Right atrium auricular region (tissue), 2 donors: ENCODE measurements around the gene RAB3A. TPM values are rescaled to one million over a fixed set of nuclear protein-coding genes. Genes with fewer than 3 reads are reported as not detected.
A peak's percentile ranks its signal among the peaks of the same experiment; 100 is the strongest.

ENCODE experiments used
- DNase-seq: peaks from one replicate; pipeline ENCODE4 v3.0.0-alpha.2; 2019; ENCODE audit warnings: low spot score
- H3K27ac ChIP-seq, 2 donors: fragments of 200-600 bp; sonication (generic); 1 replicate in 1 of 2; 2 replicates in 1 of 2; pipeline ENCODE4 v1.5.1; 2016 to 2019
- H3K27me3 ChIP-seq, 2 donors: fragments of 200-600 bp; sonication (generic); one replicate each; pipeline versions ENCODE4 v1.5.1 to v1.6.0; 2017 to 2019
- H3K36me3 ChIP-seq: fragments of 200-600 bp; sonication (generic); one replicate; pipeline ENCODE4 v1.5.1; 2016
- H3K4me1 ChIP-seq, 2 donors: fragments of 200-600 bp; sonication (generic); one replicate each; pipeline versions ENCODE4 v1.5.1 to v1.6.0; 2017 to 2019
- H3K4me3 ChIP-seq, 2 donors: fragments of 200-600 bp; sonication (generic); 1 replicate in 1 of 2; 2 replicates in 1 of 2; pipeline ENCODE4 v1.5.1; 2017 to 2019; ENCODE audit warnings: mild to moderate bottlenecking in 1 of 2, moderate library complexity in 1 of 2
- H3K9me3 ChIP-seq, 2 donors: fragments of 200-600 bp; sonication (generic); one replicate each; pipeline ENCODE4 v1.5.1; 2019
- total RNA-seq, 2 donors: library from RNA; depleted of rRNA; stranded (reverse); fragments of >200 nt; gene quantifications; one replicate each; pipeline ENCODE4 v1.1.0, GENCODE V29; 2016
- TF ChIP-seq, protein P1 (sequence below), 2 donors: fragments of 200-600 bp; sonication (generic); IDR thresholded peaks; one replicate each; pipeline ENCODE4 v1.5.1; 2019; ENCODE audit warnings: antibody characterized with exemption in 2 of 2

RAB3A gene
- total RNA-seq, 2 donors from 2014 or later = 8.6 to 27.0 TPM

DNA sequence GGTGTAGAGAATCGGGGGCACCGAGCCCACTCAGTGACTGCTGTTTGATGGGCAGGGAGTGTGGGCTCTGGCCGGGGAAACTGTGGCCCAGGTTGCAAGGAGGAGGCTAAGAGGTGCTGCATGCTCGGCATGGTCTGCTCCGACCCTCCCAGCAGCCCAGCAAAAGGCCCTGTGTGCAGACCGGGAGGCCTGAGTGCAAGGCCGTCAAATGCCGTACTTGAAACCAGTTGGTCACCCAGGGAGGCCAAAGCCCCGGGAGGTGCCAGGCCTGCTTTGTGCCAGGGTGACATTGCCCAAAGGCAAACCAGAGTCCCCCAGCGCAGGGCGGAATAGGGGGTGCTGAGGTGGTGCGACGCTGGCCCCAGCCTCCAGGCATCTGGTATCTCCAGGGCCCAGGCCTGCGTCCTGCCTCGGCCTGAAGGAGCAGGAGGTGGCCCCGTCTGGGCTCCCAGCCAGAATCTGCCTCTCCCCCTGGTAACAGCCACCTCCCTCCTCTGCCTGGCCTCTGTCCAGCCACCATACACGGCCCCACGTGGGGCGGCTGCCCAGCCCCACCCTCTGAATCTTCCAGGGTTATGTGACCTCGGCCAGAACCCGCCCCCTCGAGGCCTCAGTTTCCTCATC is 46.9 kb downstream of the RAB3A start:
- TF ChIP-seq, protein P1, sequence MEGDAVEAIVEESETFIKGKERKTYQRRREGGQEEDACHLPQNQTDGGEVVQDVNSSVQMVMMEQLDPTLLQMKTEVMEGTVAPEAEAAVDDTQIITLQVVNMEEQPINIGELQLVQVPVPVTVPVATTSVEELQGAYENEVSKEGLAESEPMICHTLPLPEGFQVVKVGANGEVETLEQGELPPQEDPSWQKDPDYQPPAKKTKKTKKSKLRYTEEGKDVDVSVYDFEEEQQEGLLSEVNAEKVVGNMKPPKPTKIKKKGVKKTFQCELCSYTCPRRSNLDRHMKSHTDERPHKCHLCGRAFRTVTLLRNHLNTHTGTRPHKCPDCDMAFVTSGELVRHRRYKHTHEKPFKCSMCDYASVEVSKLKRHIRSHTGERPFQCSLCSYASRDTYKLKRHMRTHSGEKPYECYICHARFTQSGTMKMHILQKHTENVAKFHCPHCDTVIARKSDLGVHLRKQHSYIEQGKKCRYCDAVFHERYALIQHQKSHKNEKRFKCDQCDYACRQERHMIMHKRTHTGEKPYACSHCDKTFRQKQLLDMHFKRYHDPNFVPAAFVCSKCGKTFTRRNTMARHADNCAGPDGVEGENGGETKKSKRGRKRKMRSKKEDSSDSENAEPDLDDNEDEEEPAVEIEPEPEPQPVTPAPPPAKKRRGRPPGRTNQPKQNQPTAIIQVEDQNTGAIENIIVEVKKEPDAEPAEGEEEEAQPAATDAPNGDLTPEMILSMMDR (IDR thresholded peaks at IDR 0.05) = no peak
- H3K27me3 ChIP-seq = no peaks in the 10 kb centered on the region
- H3K4me3 ChIP-seq = no peak overlapping the region
- peak; percentile 81 for DNase-seq
- H3K36me3 ChIP-seq = no peaks in the 10 kb centered on the region
- H3K9me3 ChIP-seq = no peaks in the 10 kb centered on the region
- H3K27ac ChIP-seq = peak overlapping the region; percentile 72 to 79
- peaks cover 0 to 48% of the 10 kb centered on the region in 2 donors for H3K4me1 ChIP-seq

DNA sequence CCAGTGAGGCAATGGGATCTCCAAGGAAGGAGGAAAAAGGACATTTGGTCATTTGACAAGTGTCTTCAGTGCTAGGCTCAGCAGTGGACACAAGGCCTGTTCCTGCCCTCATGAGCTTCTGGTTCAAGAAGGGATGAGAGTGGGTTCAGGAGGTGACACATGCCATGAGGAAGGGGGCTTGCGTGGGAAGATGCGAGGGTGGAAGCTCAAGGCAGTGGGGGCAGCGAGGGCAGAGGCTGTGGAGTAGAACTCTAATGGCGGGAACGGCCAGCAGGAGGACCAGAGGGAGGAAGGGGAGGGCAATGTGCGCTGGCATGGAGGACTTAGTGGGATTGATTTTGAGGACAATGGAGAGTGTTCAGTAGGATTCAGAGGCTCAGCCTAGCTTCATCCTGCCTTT is 47.6 kb downstream of the RAB3A start:
- H3K4me1 ChIP-seq = peaks cover 0 to 42% of the 10 kb centered on the region in 2 donors
- H3K9me3 ChIP-seq = no peaks in the 10 kb centered on the region
- no peaks in the 10 kb centered on the region for H3K36me3 ChIP-seq
- no peak for DNase-seq
- H3K4me3 ChIP-seq = no peak overlapping the region
- no peaks in the 10 kb centered on the region for H3K27me3 ChIP-seq
- TF ChIP-seq, protein P1 (IDR thresholded peaks at IDR 0.05) = no peak
- H3K27ac ChIP-seq = peak overlapping the region; percentile 72 to 79

DNA sequence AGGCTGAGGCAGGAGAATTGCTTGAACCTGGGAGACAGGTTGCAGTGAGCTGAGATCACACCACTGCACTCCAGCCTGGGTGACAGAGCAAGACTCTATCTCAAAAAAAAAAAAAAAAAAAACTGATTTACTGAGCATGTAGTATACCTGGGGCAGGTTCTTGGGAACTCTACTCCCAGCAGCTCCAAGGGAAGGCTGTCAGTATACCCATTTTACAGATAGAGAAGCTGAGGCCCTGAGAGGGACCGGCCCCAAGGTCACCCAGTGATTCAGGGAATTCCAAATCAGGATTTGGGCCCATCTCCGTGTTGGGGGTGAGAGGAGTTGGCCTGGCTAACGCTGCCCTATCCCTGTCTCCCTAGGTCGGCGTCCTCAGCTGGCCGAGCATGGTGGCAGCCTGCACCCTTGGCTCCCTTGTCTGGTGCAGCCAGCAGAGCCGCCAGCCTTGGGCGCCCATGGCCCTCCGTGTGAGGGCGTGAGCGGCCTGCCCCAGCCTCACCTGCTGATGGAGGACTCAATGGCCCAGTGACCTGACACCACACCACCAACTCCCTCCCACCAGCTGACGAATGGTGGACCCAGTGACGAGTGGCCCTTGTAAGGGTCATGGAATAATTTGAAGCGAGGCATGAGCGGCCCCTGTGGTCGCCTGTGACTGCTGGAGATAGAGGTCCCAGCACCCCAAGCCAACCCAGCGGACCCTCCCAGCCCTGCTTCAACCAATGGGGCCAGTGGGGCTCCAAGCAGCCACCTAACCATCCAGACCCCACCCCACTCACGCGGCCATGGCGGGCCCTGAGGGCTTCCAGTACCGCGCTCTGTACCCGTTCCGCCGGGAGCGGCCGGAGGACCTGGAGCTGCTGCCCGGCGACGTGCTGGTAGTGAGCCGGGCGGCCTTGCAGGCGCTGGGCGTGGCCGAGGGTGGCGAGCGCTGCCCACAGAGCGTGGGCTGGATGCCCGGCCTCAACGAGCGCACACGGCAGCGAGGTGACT is 48.5 kb downstream of the RAB3A start:
- no peak for DNase-seq
- Histone ChIP-seq H3K27me3 (no peaks in the 10 kb centered on the region), H3K9me3 (no peaks in the 10 kb centered on the region), H3K36me3 (no peaks in the 10 kb centered on the region), H3K4me3 (no peak overlapping the region), H3K4me1 (peaks cover 0 to 35% of the 10 kb centered on the region in 2 donors), H3K27ac (peak overlapping the region in 1 of 2 donors; percentile 79)
- TF ChIP-seq, protein P1 (IDR thresholded peaks at IDR 0.05) = no peak

DNA sequence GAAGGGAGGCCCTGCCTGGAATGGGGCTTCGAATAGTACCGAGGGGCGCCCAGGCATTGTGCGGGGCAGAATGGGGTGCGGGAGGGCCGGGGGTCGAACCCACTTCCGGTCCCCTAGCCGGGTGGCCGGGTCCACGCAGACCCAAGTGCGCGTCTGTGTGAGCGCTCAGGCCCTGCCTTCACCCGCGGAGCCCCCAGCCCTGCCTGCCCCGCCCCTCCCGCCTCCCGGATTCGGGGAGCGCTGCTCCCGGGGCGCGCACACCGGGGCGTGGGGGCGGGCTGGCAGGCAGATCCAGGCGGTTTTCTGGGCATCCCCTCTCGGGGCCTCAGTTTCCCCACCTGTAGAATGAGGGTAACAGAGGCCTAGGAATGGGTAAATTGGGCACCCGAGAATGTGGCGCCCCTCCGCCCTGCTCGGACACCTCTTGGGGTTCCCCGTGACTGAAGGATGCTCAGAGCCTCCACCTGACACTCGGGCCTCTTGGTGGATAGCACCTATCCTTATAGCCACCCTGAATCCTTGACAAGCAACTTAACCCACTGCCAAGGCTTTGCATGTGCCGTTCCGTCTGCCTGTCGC is 50.2 kb downstream of the RAB3A start:
- no peak for DNase-seq
- Histone ChIP-seq H3K27me3 (no peaks in the 10 kb centered on the region), H3K9me3 (no peaks in the 10 kb centered on the region), H3K4me3 (peak overlapping the region; percentile 91 to 92), H3K4me1 (peaks cover 0 to 32% of the 10 kb centered on the region in 2 donors), H3K27ac (peak overlapping the region; percentile 97 to 99), H3K36me3 (no peaks in the 10 kb centered on the region)
- TF ChIP-seq, protein P1 (IDR thresholded peaks at IDR 0.05) = no peak

DNA sequence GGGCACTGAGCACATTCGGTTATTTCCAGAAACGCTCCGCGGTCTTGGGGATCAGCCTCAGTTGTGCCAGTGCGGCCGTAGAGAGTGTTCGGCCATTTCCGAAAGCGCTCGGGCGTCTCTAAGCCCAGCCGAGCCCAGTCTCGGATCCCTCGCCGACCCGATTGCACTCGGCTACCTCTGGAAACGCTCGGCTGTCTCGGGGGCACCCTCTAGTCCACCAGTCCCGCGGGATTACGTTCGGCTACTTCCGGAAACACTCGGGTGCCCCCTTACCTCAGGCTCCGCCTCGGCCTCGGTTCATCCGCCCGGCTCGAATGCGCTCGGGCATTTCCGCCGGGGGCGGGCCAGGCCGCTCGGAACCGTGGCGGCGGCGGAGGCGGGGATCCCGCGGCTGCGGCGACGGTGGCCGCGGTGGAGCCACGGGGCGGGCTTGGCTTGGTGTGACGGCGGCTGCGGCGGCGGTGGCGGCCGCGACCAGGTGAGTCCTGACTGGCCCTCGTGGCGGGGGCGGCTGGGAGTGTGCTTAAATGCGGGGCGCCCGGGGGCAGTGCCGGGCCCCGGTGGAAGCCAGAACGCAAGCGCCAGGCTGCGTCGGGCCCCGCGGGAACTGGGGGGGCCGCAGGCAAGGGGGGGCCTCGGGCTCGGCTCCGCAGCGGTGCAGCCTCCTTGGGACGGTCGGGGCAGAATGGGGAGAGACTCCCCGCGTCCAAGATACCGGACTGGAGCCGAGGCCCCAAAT is 50.9 kb downstream of the RAB3A start, which contains the start of gene PIK3R2:
Gene PIK3R2, plus strand, starts transcription at position 347 of the 739 bp plus-strand sequence. CDS start 2,717 bp downstream, outside the sequence.
- peak within 1 kb of the TSS; percentile 97 to 99 for H3K27ac ChIP-seq
- peaks cover 0 to 32% of the 10 kb centered on the region in 2 donors for H3K4me1 ChIP-seq
- TF ChIP-seq, protein P1 (IDR thresholded peaks at IDR 0.05) = peak in 1 of 2 donors; percentile 7
- no peaks in the 10 kb centered on the region for H3K36me3 ChIP-seq
- peak; percentile 99 for DNase-seq
- no peaks in the 10 kb centered on the region for H3K27me3 ChIP-seq
- H3K9me3 ChIP-seq = no peaks in the 10 kb centered on the region
- H3K4me3 ChIP-seq = peak within 1 kb of the TSS; percentile 91 to 92
